Fibroblast of peridontal ligament (primary cell): Measurements from ENCODE around the gene RAB43.
A peak's percentile ranks its signal among the peaks of the same experiment; 100 is the strongest.
"Not testable (repeated sequence)": the region's sequence is repeated elsewhere in the genome, so short reads cannot be mapped to it uniquely, and the experiment has no call there.

Experiments
- DNase-seq: peaks from one replicate; pipeline ENCODE4 v3.0.0-alpha.2; 2010; ENCODE audit errors: extremely low read depth

RAB43 gene

DNA sequence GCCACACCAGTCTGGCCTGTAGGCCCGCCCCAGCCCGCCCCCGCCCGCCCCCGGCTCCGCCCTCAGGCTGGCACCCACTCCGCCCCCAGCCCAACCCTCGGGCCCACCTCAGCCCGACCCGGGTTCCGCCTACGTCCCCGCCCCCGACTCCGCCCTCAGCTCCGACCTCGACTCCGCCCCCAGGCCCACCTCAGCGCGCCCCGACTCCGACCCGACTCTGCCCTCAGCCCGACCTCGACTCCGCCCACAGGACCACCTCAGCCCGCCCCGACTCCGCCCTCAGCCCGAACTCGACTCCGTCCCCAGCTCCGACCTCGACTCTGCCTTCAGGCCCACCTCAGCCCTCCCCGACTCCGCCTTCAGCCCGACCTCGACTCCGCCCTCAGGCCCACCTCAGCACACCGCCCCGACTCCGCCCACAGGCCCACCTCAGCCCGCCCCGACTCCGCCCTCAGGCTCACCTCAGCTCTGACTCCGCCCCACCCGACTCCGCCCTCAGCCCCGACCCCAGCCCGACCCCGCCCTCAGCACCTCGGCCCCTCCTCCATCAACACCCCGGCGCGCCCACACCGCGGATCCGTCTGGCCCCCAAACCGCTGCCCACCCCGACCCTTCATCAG is at the start of gene RAB43:
Gene RAB43 (minus strand): TSS at position 13 of the 620 bp plus-strand sequence. CDS start 315 bp downstream, outside the sequence.
- DNase-seq, result peak; percentile 65

DNA sequence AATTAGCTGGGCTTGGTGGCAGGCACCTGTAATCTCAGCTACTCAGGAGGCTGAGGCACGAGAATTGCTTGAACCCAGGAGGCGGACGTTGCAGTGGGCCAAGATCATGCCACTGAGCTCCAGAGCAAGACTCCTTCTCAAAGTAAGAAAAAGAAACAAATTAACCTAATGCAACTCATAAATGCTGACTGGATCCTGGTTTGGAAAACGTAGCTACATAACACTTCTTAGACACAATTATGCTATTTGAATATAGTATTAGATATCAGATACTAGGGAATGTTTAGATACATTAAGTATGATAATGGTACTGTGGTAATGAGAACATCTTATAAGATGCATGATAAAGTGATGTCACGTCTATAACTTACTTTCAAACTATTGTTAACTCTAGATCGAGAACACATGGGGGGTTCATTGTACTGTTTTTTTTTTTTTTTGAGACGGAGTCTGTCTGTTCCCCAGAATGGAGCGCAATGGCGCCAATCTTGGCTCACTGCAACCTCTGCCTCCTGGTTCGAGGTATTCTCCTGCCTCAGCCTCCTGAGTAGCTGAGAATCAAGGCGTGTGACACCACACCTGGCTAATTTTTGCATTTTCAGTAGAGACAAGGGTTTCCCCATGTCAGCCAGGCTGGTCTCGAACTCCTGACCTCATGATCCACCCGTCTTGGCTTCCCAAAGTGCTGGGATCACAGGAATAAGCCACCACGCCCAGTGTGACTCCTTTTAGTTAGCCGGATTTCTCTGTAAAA is 45.2 kb upstream of the RAB43 start:
- DNase-seq, result no peak

DNA sequence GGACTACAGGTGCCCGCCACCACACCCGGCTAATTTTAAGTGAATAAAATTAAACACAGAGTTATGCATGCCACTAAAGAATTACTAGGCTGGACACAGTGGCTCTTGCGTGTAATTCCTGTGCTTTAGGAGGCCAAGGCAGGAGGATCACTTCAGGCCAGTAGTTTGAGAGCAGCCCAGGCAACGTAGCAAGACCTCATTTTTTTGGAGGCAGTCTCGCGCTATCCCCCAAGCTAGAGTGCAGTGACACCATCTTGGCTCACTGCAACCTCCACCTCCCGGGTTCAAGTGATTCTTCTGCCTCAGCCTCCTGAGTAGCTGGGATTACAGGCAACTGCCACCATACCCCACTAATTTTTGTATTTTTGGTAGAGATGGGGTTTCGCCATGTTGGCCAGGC is 44.0 kb upstream of the RAB43 start:
- not testable (repeated sequence) for DNase-seq

DNA sequence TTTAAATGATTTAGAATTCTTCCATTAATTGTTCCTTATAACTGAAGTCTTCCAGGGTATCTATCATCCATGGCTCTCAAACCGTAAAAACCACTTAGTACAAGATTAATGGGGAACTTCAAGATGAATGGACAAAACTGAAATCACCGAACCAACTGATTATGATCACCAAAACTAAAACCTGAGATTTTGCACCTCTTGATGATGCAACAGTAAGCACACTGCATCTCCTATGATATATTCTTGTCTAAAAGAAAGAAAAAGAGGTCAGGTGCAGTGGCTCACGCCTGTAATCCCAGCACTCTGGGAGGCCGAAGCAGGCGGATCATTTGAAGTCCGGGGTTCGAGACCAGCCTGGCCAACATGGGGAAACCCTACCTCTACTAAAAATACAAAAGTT is 42.9 kb upstream of the RAB43 start:
- DNase-seq, result no peak

DNA sequence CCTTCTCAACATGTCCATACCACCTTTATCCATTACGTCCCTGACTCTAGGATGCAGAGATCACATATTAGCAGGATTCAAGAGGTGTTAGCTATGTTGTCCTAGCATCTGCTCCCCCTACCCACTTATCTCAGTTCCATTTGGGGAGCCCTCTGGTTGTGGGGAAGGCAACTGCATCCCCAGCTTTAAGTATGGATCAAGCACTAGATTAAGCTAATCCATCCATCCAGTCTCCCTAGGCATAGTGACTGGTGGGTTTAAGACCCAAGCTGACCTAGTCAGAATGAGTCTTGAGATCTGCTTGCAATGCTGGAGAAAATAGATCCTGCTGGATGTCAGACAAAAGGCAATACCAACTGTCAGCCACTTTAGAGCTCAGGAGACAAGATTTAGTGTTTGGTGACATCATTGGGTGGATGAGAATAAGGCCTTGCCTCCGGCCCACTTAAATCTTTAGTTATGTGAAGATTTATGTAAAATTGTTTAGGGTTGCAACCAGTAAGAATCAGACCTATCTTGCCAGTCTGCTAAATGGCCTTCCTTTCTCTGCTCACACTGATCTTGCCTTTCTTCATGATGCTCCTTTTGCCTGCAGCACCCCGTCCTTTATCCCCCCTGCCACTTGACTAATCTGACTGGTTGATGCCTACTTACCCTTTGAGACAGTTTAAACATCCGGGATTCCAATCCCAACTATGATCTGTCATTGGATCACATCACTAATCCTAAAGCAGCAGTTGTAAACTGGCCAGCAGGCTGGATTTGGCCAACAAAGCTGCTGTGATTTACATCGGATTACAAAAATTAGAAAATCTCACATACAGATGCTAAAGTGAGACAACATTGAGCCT is 41.4 kb upstream of the RAB43 start:
- DNase-seq, result no peak

DNA sequence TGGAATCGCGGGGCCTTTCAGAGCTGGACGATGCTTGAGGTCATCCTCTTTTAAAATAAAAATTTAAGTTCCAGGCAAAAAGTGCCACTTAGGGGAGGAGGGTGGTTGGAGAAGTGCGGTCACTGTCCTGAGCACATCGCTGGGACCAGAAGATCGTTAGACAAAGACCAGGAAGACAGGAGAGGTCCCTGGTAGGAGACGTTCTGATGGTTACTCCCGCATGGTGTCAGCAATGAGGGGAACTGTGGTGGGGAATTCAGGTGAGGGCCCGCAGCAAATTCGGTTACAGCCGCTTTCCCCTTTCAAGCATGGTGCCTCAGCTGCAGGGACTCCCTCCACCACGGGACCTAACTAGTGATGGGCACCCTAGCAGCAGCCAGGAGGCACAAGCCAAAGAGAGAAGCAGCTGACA is 40.3 kb upstream of the RAB43 start:
- DNase-seq, result no peak

DNA sequence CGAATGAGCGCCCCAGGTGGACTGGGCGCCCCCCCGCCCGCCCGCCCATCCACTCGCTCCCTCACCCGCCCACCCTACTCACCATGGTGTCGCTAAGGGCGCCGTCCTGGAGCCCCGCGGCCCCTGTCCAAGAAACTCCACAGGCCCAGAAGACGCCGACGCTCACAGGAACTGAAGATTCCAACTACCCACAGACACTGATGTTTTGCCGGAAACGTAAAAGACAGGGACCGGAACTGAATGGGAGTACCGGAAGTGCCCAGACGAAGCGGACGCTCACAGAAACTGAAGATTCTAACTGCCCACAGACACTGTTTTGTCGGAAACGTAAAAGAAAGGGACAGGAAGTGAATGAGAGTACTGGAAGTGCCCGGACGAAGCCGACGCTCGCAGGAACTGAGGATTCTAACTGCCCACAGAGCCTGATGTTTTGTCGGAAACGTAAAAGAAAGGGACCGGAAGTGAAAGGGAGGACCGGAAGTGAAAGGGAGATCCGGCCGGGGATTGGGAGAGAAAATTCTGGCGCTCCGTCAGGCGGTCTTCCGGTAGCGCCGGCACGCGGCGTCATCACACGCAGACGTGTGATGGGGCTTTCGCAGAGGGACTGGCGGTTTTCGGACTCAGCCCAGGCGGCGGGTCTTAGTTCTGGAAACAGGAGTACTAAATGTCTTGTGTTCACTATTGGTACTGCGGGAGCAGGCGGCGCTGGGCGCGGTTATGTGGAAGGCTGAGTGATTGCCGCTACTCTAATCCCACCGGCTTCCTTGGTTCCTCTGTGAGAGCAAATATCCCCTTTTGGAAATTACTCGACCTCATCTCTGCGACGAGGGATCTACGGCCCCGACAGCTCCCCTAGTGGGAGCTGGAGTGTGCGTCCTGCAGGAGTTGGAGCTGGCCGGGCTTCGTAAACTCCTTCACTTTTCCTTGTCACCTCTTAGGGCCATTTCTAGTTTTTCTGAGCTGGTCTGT is 39.6 kb upstream of the RAB43 start, which contains the start of gene ISY1:
Gene ISY1 (minus strand): TSS at position 173 of the 969 bp plus-strand sequence. CDS start 88 bp downstream, at position 85.
- peak; percentile 98 for DNase-seq

DNA sequence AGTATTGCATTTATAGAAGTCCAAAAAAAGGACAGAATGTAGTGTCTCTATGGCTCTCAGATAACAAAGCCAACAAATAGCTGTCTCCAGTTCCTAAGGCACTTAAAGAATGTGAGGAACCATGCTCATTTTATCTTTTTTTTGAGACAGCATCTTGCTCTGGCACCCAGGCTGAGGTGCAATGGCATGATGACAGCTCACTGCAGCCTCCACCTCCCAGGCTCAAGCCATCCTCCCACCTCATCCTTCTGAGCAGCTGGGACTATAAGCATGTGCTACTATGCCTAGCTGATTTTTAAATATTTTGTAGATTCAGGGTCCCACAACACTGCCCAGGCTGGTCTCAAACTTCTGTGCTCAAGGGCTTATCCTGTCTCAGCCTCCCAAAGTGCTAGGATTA is 23.2 kb upstream of the RAB43 start:
- DNase-seq, result no peak

DNA sequence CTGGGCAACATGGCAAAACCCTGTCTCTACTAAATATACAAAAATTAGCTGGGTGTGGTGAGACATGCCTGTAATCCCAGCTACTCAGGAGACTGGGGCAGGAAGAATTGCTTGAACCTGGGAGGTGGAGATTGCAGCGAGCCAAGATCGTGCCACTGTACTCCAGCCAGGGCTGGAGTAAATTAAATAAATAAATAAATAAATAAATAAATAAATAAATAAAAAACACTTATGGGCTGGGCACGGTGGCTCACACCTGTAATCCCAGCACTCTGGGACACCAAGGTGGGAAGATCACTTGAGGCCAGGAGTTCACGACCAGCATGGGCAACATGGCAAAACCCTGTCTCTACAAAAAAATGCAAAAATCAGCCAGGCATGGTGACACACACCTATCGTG is 19.4 kb upstream of the RAB43 start:
- DNase-seq, result not testable (repeated sequence)

DNA sequence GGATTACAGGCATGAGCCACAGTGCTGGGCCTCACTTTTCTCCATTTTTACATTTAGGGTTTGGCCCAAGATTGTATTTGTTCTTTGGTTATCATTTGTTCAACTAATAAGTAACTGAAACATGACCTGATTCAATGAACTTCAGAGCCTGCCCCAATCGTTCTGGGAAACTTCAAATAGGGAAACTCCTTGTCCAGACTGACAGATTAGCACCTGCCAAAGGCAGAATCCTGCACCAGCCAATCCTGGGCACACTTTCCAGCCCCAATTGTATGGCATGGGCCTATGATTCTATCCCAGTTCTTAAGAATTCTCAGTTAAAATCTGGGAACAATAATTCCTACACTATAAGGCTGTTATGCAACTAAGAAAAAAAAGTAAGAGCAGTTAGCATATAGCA is 18.3 kb upstream of the RAB43 start:
- no peak for DNase-seq

DNA sequence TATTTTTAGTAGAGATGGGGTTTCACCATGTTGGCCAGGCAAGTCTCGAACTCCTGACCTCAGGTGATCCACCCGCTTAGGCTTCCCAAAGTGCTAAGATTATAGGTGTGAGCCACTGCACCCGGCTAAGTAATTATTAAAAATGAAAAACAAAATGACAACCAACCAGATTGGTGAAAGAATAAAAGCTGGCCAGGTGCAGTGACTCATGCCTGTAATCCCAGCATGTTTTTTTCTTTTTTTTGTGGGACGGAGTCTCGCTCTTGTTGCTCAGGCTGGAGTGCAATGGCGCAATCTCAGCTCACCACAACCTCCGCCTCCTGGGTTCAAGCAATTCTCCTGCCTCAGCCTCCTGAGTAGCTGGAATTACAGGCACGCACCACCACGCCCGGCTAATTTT is 14.7 kb upstream of the RAB43 start:
- not testable (repeated sequence) for DNase-seq

DNA sequence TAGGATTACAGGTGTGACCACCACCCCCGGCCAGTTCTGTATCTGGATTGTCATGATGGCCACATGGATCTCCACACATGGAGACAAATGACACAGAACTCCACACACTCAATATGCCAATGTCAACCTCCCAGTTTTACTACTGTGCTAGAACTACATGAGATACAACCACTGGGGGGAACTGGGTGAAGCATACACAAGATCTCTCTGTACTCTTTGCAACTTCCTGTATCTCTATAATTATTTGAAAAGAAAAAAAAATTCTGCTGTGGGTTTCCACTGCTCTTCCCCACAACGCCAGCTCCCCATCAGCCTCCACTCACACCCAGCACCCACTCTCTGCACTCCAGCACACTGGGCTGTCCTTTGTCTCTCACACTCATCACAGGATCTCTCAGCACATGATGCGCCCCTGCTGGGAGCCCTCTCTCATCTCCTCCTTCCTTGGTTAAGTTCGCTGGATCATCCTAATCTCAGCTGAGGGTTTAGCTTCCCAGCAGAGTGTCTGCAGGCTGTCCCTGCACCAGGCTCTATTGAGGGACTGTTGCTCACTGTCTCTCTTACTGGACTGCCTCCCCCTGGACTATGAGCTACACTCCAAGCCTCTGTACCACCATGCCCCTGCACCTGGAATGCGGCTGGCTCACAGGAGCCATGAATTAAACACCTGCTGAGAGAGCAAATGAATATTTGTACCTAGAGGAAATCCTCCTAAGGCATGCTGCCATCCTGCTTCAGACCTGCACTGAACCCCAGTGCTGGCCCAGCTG is 10.7 kb upstream of the RAB43 start:
- no peak for DNase-seq

DNA sequence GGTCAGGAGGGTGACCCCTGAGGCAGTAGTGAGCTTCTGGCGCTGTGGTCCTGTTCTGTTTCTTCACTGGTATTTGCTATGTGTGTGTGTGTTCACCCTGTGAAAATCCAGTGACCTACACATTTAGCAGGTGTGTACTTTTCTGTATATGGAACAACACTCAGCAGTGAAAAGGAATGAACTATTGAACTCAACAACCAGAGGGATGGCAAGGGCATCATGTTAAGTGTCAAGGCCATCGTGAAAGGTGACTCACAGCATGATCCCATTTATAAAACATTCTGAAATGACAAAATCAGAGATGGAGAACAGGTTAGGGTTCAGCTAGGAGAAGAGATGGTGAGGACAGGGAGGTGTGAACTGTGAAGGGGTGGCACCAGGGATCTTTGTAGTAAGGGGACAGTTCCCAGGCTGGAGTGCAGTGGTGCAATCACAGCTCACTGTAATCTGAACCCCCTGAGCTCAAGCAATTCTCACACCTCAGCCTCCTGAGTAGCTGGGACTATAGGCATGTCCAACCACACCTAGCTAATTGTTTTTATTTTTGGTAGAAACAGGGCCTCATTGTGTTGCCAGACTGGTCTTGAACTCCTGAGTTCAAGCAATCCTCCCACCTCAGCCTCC is 10.0 kb upstream of the RAB43 start:
- DNase-seq, result no peak

DNA sequence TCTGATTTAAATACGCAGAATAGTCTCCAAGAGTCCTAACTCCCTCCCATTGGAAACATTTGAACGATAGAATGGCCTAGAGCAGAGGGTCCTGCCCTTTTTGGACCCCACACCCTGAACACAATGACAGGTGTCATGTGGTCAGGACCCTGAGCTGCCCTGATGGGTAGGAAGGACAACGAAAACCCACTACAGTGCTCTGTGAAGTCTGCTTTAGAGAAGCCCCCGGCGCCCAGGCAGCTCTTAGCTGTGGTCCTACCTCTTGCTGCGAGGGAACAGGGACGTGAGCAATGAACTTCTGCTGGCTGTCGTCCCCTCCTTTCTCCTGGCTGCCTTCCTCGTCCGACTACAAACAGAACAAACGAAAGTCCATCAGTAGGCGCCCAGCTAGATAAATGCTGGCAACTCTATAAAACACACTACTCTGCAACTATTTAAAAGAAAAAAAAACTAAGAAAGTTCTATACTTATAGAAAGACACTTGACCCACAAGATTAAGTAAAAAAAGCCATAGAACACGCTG is 8.7 kb upstream of the RAB43 start:
- DNase-seq, result no peak

DNA sequence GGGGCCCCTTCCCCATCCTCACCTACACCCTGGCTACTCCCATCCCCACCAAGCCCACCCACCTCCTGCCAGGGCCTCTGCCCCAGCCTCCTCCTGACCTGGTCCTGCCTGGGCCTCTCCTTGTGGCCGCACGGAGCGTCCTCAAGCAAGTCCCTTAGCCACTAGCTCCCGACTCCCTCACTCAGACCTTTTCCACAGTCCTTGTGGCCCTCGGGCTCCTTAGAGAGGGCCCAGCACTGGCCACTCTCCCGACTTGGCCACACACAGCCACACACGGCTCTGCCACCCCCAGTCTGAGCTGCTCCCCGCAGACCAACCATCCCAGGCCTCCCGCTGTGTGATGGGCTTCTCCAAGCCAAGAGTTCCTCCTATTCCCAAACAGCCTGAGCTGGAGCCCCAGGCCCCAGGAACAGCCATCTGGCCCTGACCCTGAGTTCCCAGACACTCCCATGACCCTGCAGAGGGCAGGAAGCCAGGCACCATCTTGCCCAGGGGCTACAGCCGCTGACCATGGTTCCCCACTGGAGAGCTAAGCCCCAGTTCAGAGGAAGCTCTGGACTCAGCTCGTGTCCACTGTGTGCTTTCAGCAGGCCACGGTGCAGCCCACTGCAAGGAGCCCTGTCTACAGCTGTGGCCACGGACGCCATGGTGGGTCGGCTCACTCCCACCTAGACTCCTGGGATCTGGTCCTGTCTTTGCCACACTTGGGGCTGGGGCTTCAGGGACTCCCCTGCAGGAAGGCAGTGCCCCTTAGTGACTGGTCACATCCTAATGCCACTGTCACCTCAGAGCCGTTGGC is 7.0 kb upstream of the RAB43 start:
- no peak for DNase-seq

DNA sequence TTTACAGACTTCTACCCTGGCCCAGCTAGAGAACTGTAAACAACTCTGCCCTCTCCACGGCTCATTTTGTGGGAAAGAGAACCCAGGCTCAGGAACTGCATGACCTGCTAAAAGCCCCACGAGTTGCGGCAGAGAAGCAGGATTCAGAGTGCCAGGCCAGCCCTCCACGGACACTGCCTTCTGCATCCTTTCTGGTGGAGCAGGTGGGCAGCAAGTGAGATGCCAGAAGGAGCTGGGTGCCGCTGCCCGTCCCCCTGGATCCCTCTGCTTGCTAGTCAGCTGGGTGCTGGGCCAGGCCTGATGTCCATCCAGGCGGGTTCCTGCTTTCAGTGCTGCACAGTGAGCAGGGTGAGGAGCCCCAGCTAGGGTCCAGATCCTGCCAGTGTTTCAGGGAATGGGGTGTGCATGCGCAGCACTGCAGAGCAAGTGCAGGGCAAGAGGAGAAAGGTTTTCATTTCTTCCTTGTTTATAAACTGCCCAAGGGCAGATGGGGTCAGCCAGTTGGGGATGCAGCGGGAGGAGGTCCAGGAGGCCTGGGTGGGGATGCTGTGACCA is 5.2 kb upstream of the RAB43 start:
- DNase-seq, result no peak

DNA sequence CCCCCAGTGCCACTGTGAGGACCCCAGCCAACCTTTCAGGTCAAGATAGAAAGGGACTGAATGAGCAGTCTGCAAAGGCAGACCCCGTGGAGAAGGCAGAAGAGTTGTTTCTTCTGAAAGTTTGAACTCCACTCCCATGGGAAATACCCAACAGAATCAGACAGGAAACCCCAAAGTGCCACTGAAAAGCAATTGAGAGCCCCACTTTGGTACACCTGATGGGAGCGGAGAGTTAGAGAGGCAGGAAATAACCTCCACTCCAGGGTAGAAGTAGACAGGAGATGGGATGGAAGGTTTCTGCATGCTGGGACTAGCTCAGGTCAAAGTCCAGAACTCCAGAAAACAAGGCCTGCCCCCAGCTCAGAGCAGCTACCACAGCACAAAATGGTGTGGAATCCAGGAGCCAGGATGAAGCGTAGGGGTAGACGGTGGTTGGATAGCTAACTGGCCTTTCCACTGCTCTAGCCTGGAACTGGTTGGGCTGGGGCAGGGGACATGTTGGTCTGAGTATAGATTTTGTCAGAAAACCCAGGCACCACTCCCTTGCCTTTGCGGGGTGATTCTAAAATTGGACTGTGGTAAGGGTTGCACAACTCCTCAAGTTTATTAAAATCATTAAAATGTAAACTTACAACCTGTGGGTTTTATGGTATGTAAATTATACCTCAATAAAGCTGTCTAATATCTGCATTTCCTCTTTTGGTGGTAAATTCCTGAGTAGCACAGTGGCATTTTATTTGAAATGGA is 1.9 kb upstream of the RAB43 start:
- DNase-seq, result peak; percentile 55
